Endothelial cell of umbilical vein (primary cell): ENCODE results near the gene RAD50. TPM values are rescaled to one million over a fixed set of nuclear protein-coding genes. Genes with fewer than 3 reads are reported as not detected.

Experiments used
- BruUV-seq: library from RNA; stranded (reverse); fragments of 400-500 nt; replicated peaks from 2 replicates; lab custom pipeline; 2021; lab: Mats Ljungman, UMichigan
- CTCF ChIA-PET: fragments of 300-600, 350-600 bp; sonication (Branson Sonifier 250); formaldehyde crosslinking; loops from one replicate; lab custom pipeline; 2021; ENCODE audit warnings: antibody characterized with exemption, inconsistent platforms; lab: Charles Lee
- POLR2A ChIA-PET: fragments of 300-600, 350-600 bp; sonication (Branson Sonifier 250); formaldehyde crosslinking; loops from one replicate; lab custom pipeline; 2021; ENCODE audit warnings: antibody characterized with exemption, inconsistent platforms; lab: Charles Lee
- DNase-seq: peaks from one replicate; pipeline ENCODE4 v3.0.0-alpha.2; 2011; ENCODE audit warnings: low read depth, low spot score
- FAIRE-seq: peaks from 2 replicates; lab custom pipeline; 2011; peaks lifted over from hg19 to GRCh38; lab: Jason Lieb, UNC
- H2AFZ ChIP-seq: 2 replicates; pipeline ENCODE4 v1.6.0; 2012; ENCODE audit warnings: low read depth, low read length, control low read depth, inconsistent platforms
- H3K27ac ChIP-seq: 2 replicates; pipeline ENCODE4 v1.5.1; 2011; ENCODE audit warnings: low read depth, mild to moderate bottlenecking, control low read depth, low read length, moderate library complexity; ENCODE audit not compliant: insufficient read depth
- H3K27me3 ChIP-seq, 2 experiments: 2 replicates each; pipeline versions ENCODE4 v1.6.0 to v1.6.1; 2011; ENCODE audit warnings: low read length in 2 of 2, mixed read lengths in 1 of 2; ENCODE audit not compliant: control insufficient read depth in 2 of 2, insufficient read depth in 2 of 2
- H3K36me3 ChIP-seq, 2 experiments: 2 replicates in 1 of 2; 3 replicates in 1 of 2; pipeline ENCODE4 v1.5.1; 2011; ENCODE audit warnings: low read length in 2 of 2, mild to moderate bottlenecking in 1 of 2, moderate library complexity in 1 of 2; ENCODE audit not compliant: control insufficient read depth in 2 of 2, insufficient read depth in 2 of 2; ENCODE audit errors: extremely low read depth in 1 of 2
- H3K4me1 ChIP-seq: 3 replicates; pipeline ENCODE4 v1.5.1; 2011; ENCODE audit warnings: mild to moderate bottlenecking, low read length; ENCODE audit not compliant: control insufficient read depth, insufficient read depth; ENCODE audit errors: extremely low read depth
- H3K4me2 ChIP-seq: 2 replicates; pipeline ENCODE4 v1.6.1; 2011; ENCODE audit warnings: low read length, control low read depth, mixed read lengths; ENCODE audit not compliant: insufficient read depth
- H3K4me3 ChIP-seq, 3 experiments: fragments of 200-600 bp in 1 of 3; sonication (generic), shearing (Covaris generic) in 1 of 3; replicated peaks in 1 of 3; 2 replicates each; pipeline ENCODE4 v1.5.1; 2011 to 2016; ENCODE audit warnings: control low read depth in 3 of 3, low read length in 3 of 3, mild to moderate bottlenecking in 2 of 3, inconsistent platforms in 1 of 3, low read depth in 1 of 3, moderate library complexity in 1 of 3; ENCODE audit not compliant: insufficient read depth in 1 of 3
- H3K79me2 ChIP-seq: 2 replicates; pipeline ENCODE4 v1.6.0; 2012; ENCODE audit warnings: low read length, inconsistent platforms; ENCODE audit not compliant: control insufficient read depth, insufficient read depth
- H3K9ac ChIP-seq: replicated peaks from 2 replicates; pipeline ENCODE3; 2011; ENCODE audit warnings: low read length, control low read depth; ENCODE audit not compliant: insufficient read depth; ENCODE audit errors: extremely low read depth
- H3K9me1 ChIP-seq: replicated peaks from 3 replicates; pipeline ENCODE4 v1.6.0; 2011; ENCODE audit warnings: mild to moderate bottlenecking, low read length; ENCODE audit not compliant: control insufficient read depth, insufficient read depth; ENCODE audit errors: extremely low read depth
- H3K9me3 ChIP-seq: replicated peaks from 2 replicates; pipeline ENCODE4 v1.5.1; 2012; ENCODE audit warnings: low read length, inconsistent platforms; ENCODE audit not compliant: control insufficient read depth, insufficient read depth
- H4K20me1 ChIP-seq: replicated peaks from 2 replicates; pipeline ENCODE3; 2011; ENCODE audit warnings: mild to moderate bottlenecking, low read length; ENCODE audit not compliant: control insufficient read depth, insufficient read depth; ENCODE audit errors: extremely low read depth
- EZH2 ChIP-seq: IDR thresholded peaks from 2 replicates; pipeline ENCODE4 v1.6.1; 2012; ENCODE audit warnings: borderline replicate concordance, low read depth, mild to moderate bottlenecking, moderate library complexity, low read length, inconsistent platforms; ENCODE audit not compliant: severe bottlenecking
- FOS ChIP-seq: IDR thresholded peaks from 2 replicates; pipeline ENCODE4 v1.6.1; 2011; ENCODE audit warnings: mild to moderate bottlenecking, low read length, moderate library complexity, borderline replicate concordance; ENCODE audit not compliant: insufficient read depth
- GATA2 ChIP-seq: IDR thresholded peaks from 2 replicates; pipeline ENCODE4 v1.7.0; 2011; ENCODE audit warnings: low read depth, mild to moderate bottlenecking, moderate library complexity, mixed read lengths, low read length; ENCODE audit not compliant: insufficient read length, insufficient read depth
- JUN ChIP-seq: IDR thresholded peaks from 2 replicates; pipeline ENCODE4 v1.6.1; 2011; ENCODE audit warnings: borderline replicate concordance, low read depth; ENCODE audit not compliant: insufficient read length, insufficient read depth
- MYC ChIP-seq: IDR thresholded peaks from one replicate; pipeline ENCODE4 v1.6.1; 2011; ENCODE audit warnings: mild to moderate bottlenecking, low read depth, low read length
- POLR2A ChIP-seq: IDR thresholded peaks from 2 replicates; pipeline ENCODE4 v1.6.1; 2012; ENCODE audit warnings: low read depth, mild to moderate bottlenecking, control low read depth, low read length
- POLR2AphosphoS5 ChIP-seq: IDR thresholded peaks from 2 replicates; pipeline ENCODE4 v1.6.1; 2012; ENCODE audit warnings: low read depth, mild to moderate bottlenecking, control low read depth, low read length, moderate library complexity; ENCODE audit not compliant: insufficient read depth
- dilution Hi-C: fragments of 300-500 bp; cut with MboI; formaldehyde crosslinking; loops from one replicate; pipeline ENCODE4 v1.15.0; 2019; ENCODE audit warnings: low sequenced_read_pairs; ENCODE audit not compliant: extremely low pct_ligation_motif_present
- intact Hi-C: fragments of 100-400 bp; cut with micrococcal nuclease; formaldehyde crosslinking; loops from one replicate; pipeline ENCODE4 v1.10.0; 2022
- polyA plus RNA-seq, 4 experiments: library from polyadenylated mRNA; depleted of rRNA in 3 of 4; stranded (reverse) in 3 of 4; unstranded in 1 of 4; fragments of >200 nt; gene quantifications; 2 replicates each; pipeline versions ENCODE4 v1.2.1 to v1.2.3, GENCODE V29; 2011 to 2012; ENCODE audit warnings: missing spikeins in 1 of 4
- total RNA-seq: library from RNA; stranded (reverse); gene quantifications from 2 replicates; pipeline ENCODE4 v1.2.3, GENCODE V29; 2021
- TF ChIP-seq, protein P1 (sequence below), 2 donors: IDR thresholded peaks; 1 replicate in 1 of 2; 2 replicates in 1 of 2; pipeline ENCODE4 v1.5.1; 2011; ENCODE audit warnings: low read length in 2 of 2, mild to moderate bottlenecking in 2 of 2, moderate library complexity in 2 of 2, control low read depth in 1 of 2, inconsistent platforms in 1 of 2, low read depth in 1 of 2; ENCODE audit not compliant: insufficient read depth in 1 of 2; ENCODE audit errors: extremely low read depth in 1 of 2
- TF ChIP-seq, protein P2 (sequence below): IDR thresholded peaks from 2 replicates; pipeline ENCODE4 v1.6.1; 2011; ENCODE audit not compliant: insufficient read depth, insufficient read length

RAD50 gene
- total and polyA plus RNA-seq, 2 donors (not counting 3 experiments of a cell fraction or from before 2014, with no cell fraction given), result 6.1 to 20.4 TPM

DNA sequence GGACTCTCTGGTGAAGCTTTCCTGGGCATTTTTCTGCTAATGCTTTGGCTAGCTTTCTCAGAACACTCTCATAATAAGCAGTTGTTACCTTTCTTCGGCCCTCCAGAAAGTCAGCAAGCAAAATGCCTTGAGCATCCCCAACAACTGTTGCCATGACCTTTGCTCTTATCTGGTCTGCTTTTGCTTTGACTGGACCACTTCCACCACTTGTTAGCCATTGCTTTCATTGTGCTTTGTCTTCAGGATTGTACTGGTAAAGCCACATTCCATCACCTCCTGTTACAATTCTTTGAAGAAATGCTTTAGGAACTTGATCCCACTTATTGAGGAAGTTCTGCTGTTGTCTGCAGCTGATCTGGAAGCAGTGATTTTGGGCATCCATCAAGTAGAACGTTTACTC, 35.7 kb downstream of the RAD50 start:
- CTCF ChIA-PET, result interaction anchor here (1.8 kb wide), 1 partner anchor 228 kb away, joined by 13 read pairs; no protein-coding TSS in a partner anchor
- Histone ChIP-seq H3K4me3 (no peak overlapping the region), H3K79me2 (no peaks in the 10 kb centered on the region), H3K9ac (no peak overlapping the region), H3K9me1 (no peaks in the 10 kb centered on the region), H4K20me1 (no peaks in the 10 kb centered on the region), H3K27ac (no peak overlapping the region), H3K4me1 (no peaks in the 10 kb centered on the region), H3K36me3 (peaks cover 5% of the 10 kb centered on the region in 2 experiments), H3K9me3 (no peaks in the 10 kb centered on the region), H3K27me3 (no peaks in the 10 kb centered on the region), H3K4me2 (no peak overlapping the region), H2AFZ (no peak overlapping the region)
- DNase-seq (no peak), FAIRE-seq (no peak)
- intact Hi-C loops, result no loop called here
- TF ChIP-seq EZH2, result no peak
- TF ChIP-seq POLR2AphosphoS5, result no peak
- no peak for TF ChIP-seq MYC
- TF ChIP-seq POLR2A, result no peak
- TF ChIP-seq, protein P1, sequence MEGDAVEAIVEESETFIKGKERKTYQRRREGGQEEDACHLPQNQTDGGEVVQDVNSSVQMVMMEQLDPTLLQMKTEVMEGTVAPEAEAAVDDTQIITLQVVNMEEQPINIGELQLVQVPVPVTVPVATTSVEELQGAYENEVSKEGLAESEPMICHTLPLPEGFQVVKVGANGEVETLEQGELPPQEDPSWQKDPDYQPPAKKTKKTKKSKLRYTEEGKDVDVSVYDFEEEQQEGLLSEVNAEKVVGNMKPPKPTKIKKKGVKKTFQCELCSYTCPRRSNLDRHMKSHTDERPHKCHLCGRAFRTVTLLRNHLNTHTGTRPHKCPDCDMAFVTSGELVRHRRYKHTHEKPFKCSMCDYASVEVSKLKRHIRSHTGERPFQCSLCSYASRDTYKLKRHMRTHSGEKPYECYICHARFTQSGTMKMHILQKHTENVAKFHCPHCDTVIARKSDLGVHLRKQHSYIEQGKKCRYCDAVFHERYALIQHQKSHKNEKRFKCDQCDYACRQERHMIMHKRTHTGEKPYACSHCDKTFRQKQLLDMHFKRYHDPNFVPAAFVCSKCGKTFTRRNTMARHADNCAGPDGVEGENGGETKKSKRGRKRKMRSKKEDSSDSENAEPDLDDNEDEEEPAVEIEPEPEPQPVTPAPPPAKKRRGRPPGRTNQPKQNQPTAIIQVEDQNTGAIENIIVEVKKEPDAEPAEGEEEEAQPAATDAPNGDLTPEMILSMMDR (IDR thresholded peaks at IDR 0.05; ENCODE audit: extremely low read depth in 1 of 2, insufficient read depth in 1 of 2, low read depth in 1 of 2, low read length in 2 of 2), result no peak
- no peak for TF ChIP-seq GATA2
- TF ChIP-seq JUN, result no peak
- TF ChIP-seq FOS, result no peak
- TF ChIP-seq, protein P2, sequence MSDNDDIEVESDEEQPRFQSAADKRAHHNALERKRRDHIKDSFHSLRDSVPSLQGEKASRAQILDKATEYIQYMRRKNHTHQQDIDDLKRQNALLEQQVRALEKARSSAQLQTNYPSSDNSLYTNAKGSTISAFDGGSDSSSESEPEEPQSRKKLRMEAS, result no peak
- dilution Hi-C loops, result no loop called here
- POLR2A ChIA-PET, result no interaction called here
- no TSS peak for BruUV-seq
